ENCODE measurements around the gene LFNG. TPM values are rescaled to one million over a fixed set of nuclear protein-coding genes. Genes with fewer than 3 reads are reported as not detected.

LFNG gene
- total and polyA plus RNA-seq, 9 of the 15 experiments (the other 6 are each of a cell fraction or from before 2014, with no cell fraction given) = 0.03 to 0.89 (median 0.25) TPM; not detected in 1

DNA sequence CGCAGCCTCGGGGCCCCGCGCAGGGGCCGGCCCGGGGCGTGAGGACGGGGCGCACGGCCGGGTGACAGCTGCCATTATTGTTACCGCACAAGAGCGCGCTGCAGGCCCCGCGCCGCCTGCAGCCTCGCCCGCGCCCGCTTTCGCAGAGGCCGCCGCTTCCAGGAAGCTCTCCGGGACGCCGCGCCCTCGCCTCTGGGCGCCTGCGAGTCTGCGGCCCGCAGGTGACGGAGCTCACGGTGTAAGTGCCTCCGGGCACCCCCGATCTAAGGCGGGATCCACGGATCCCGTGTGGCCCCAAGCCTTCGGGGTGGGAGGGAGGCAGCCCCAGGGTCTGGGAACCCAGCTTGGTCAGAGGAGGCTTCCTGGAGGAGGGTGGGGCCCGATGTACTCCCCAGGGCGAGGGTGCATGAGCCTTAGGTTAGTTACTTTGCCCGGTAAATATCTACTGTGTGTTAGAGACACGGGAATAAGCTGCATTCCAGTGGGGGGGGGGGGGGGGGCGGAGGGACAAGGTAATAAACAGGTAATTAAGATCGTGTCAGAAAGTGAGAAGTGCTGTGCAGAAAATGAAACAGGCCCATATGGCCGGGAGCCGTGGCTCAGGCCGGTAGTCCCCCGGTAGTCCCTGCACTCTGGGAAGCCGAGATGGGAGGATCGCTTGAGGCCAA, 39.8 kb downstream of the LFNG start (continued):
- TF ChIP-seq, protein P1, sequence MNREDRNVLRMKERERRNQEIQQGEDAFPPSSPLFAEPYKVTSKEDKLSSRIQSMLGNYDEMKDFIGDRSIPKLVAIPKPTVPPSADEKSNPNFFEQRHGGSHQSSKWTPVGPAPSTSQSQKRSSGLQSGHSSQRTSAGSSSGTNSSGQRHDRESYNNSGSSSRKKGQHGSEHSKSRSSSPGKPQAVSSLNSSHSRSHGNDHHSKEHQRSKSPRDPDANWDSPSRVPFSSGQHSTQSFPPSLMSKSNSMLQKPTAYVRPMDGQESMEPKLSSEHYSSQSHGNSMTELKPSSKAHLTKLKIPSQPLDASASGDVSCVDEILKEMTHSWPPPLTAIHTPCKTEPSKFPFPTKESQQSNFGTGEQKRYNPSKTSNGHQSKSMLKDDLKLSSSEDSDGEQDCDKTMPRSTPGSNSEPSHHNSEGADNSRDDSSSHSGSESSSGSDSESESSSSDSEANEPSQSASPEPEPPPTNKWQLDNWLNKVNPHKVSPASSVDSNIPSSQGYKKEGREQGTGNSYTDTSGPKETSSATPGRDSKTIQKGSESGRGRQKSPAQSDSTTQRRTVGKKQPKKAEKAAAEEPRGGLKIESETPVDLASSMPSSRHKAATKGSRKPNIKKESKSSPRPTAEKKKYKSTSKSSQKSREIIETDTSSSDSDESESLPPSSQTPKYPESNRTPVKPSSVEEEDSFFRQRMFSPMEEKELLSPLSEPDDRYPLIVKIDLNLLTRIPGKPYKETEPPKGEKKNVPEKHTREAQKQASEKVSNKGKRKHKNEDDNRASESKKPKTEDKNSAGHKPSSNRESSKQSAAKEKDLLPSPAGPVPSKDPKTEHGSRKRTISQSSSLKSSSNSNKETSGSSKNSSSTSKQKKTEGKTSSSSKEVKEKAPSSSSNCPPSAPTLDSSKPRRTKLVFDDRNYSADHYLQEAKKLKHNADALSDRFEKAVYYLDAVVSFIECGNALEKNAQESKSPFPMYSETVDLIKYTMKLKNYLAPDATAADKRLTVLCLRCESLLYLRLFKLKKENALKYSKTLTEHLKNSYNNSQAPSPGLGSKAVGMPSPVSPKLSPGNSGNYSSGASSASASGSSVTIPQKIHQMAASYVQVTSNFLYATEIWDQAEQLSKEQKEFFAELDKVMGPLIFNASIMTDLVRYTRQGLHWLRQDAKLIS (CRISPR knock-in tag; IDR thresholded peaks at IDR 0.05) = no peak
- TF ChIP-seq ZNF766 (CRISPR knock-in tag; conservative IDR thresholded peaks at IDR 0.05) (no peak), HNRNPLL (IDR thresholded peaks at IDR 0.05; ENCODE audit: low read depth, low read length, poor library complexity, severe bottlenecking) (no peak), DMBX1 (CRISPR knock-in tag; IDR thresholded peaks at IDR 0.05; ENCODE audit: borderline replicate concordance) (no peak), EHMT2 (IDR thresholded peaks at IDR 0.05) (no peak), SRSF3 (IDR thresholded peaks at IDR 0.05; ENCODE audit: insufficient read depth, low read length) (no peak), MYNN (IDR thresholded peaks at IDR 0.05) (no peak), MYNN (CRISPR knock-in tag; IDR thresholded peaks at IDR 0.05) (no peak), ZNF76 (CRISPR knock-in tag; IDR thresholded peaks at IDR 0.05; ENCODE audit: borderline replicate concordance) (no peak), EP300 (IDR thresholded peaks at IDR 0.05; ENCODE audit: low read length) (no peak), NBN (IDR thresholded peaks at IDR 0.05; ENCODE audit: low read depth) (no peak), ESRRA (IDR thresholded peaks at IDR 0.05; ENCODE audit: borderline replicate concordance, low read depth) (no peak; the same call in 1 of the 2 replicates), POLR3A (IDR thresholded peaks at IDR 0.05; ENCODE audit: borderline replicate concordance, extremely low read depth, insufficient read depth, insufficient read length) (no peak), JUNB (CRISPR knock-in tag; conservative IDR thresholded peaks at IDR 0.05) (no peak), BRCA1 (IDR thresholded peaks at IDR 0.05) (no peak), BRCA1 (CRISPR knock-in tag; IDR thresholded peaks at IDR 0.05) (no peak), KDM1A (IDR thresholded peaks at IDR 0.05) (peak; percentile 50 to 69; a peak in 3 of 4 replicates), ZNF583 (CRISPR knock-in tag; IDR thresholded peaks at IDR 0.05) (no peak), ZNF184 (CRISPR knock-in tag; IDR thresholded peaks at IDR 0.05) (no peak), PHB (CRISPR knock-in tag; IDR thresholded peaks at IDR 0.05) (no peak), ZNF764 (CRISPR knock-in tag; IDR thresholded peaks at IDR 0.05; ENCODE audit: low read depth) (no peak)
- TF ChIP-seq, protein P2, sequence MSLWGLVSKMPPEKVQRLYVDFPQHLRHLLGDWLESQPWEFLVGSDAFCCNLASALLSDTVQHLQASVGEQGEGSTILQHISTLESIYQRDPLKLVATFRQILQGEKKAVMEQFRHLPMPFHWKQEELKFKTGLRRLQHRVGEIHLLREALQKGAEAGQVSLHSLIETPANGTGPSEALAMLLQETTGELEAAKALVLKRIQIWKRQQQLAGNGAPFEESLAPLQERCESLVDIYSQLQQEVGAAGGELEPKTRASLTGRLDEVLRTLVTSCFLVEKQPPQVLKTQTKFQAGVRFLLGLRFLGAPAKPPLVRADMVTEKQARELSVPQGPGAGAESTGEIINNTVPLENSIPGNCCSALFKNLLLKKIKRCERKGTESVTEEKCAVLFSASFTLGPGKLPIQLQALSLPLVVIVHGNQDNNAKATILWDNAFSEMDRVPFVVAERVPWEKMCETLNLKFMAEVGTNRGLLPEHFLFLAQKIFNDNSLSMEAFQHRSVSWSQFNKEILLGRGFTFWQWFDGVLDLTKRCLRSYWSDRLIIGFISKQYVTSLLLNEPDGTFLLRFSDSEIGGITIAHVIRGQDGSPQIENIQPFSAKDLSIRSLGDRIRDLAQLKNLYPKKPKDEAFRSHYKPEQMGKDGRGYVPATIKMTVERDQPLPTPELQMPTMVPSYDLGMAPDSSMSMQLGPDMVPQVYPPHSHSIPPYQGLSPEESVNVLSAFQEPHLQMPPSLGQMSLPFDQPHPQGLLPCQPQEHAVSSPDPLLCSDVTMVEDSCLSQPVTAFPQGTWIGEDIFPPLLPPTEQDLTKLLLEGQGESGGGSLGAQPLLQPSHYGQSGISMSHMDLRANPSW (CRISPR knock-in tag; IDR thresholded peaks at IDR 0.05) = no peak
- TF ChIP-seq, protein P3, sequence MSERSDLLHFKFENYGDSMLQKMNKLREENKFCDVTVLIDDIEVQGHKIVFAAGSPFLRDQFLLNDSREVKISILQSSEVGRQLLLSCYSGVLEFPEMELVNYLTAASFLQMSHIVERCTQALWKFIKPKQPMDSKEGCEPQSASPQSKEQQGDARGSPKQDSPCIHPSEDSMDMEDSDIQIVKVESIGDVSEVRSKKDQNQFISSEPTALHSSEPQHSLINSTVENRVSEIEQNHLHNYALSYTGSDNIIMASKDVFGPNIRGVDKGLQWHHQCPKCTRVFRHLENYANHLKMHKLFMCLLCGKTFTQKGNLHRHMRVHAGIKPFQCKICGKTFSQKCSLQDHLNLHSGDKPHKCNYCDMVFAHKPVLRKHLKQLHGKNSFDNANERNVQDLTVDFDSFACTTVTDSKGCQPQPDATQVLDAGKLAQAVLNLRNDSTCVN (CRISPR knock-in tag; IDR thresholded peaks at IDR 0.05) = no peak
